T-cell (primary cell): ENCODE data around the gene DLG2. TPM values are rescaled to one million over a fixed set of nuclear protein-coding genes. Genes with fewer than 3 reads are reported as not detected.
"Not testable (repeated sequence)": the region's sequence is repeated elsewhere in the genome, so short reads cannot be mapped to it uniquely, and the experiment has no call there.

Experiments used
- ATAC-seq, 4 experiments: fragments of 200-7000 bp in 3 of 4; fragments of 150-1000 bp in 1 of 4; cut with Tn5 transposase; replicated peaks in 1 of 4; 1 replicate in 3 of 4; 2 replicates in 1 of 4; pipeline ENCODE4 v1.10.0; 2021; ENCODE audit warnings: moderate library complexity in 3 of 4, mild to moderate bottlenecking in 2 of 4, moderate number of reproducible peaks in 1 of 4
- CTCF ChIA-PET, 2 donors: fragments of 300-600 bp; sonication (Branson Sonifier 250); formaldehyde crosslinking; loops; one replicate each; lab custom pipeline; 2022; ENCODE audit warnings: antibody characterized with exemption in 2 of 2; lab: Charles Lee
- POLR2A ChIA-PET, 2 donors: fragments of 300-600 bp; sonication (Branson Sonifier 250); formaldehyde crosslinking; loops; one replicate each; lab custom pipeline; 2022; ENCODE audit warnings: antibody characterized with exemption in 2 of 2; lab: Charles Lee
- DNase-seq, 35 experiments: peaks; one replicate each; pipeline versions ENCODE4 v3.0.0 to v3.0.0-alpha.2; 2013 to 2023
- H3K27ac ChIP-seq: one replicate; pipeline ENCODE4 v1.5.1; 2013; ENCODE audit warnings: low read length
- H3K27me3 ChIP-seq, 2 experiments: replicated peaks in 1 of 2; 1 replicate in 1 of 2; 2 replicates in 1 of 2; pipeline versions ENCODE4 v1.6.1 to v1.7.0; 2013; ENCODE audit warnings: low read length in 1 of 2, mixed read lengths in 1 of 2; ENCODE audit not compliant: control insufficient read depth in 2 of 2, insufficient read depth in 2 of 2; ENCODE audit errors: extremely low read depth in 1 of 2
- H3K36me3 ChIP-seq, 2 donors: 1 replicate in 1 of 2; 2 replicates in 1 of 2; pipeline versions ENCODE4 v1.6.1 to v1.7.0; 2013; ENCODE audit warnings: low read length in 1 of 2; ENCODE audit not compliant: control insufficient read depth in 2 of 2, insufficient read depth in 1 of 2; ENCODE audit errors: extremely low read depth in 1 of 2
- H3K4me1 ChIP-seq, 2 experiments: 1 replicate in 1 of 2; 2 replicates in 1 of 2; pipeline versions ENCODE4 v1.6.1 to v1.7.0; 2013; ENCODE audit warnings: low read length in 2 of 2, mixed read lengths in 1 of 2; ENCODE audit not compliant: insufficient read depth in 2 of 2, control insufficient read depth in 1 of 2; ENCODE audit errors: extremely low read depth in 1 of 2
- H3K4me3 ChIP-seq, 2 donors: 1 replicate in 1 of 2; 2 replicates in 1 of 2; pipeline versions ENCODE4 v1.5.1 to v1.7.0; 2013; ENCODE audit warnings: mild to moderate bottlenecking in 2 of 2, low read length in 1 of 2, moderate library complexity in 1 of 2; ENCODE audit not compliant: control insufficient read depth in 1 of 2; ENCODE audit errors: extremely low read depth in 1 of 2
- H3K9me3 ChIP-seq: 2 replicates; pipeline ENCODE4 v1.7.0; 2013
- H3K27ac Mint-ChIP-seq, 2 donors: one replicate each; pipeline ENCODE4 v1.8.0; 2020 to 2021; ENCODE audit warnings: mild to moderate bottlenecking in 2 of 2, mixed read lengths in 2 of 2
- H3K27me3 Mint-ChIP-seq, 2 donors: one replicate each; pipeline ENCODE4 v1.8.0; 2021 to 2022; ENCODE audit warnings: mixed read lengths in 2 of 2
- H3K36me3 Mint-ChIP-seq: one replicate; pipeline ENCODE4 v1.8.0; 2021; ENCODE audit warnings: mixed read lengths
- H3K4me1 Mint-ChIP-seq, 3 donors: one replicate each; pipeline ENCODE4 v1.8.0; 2020 to 2022; ENCODE audit warnings: mixed read lengths in 3 of 3, mild to moderate bottlenecking in 1 of 3
- H3K4me3 Mint-ChIP-seq, 3 donors: one replicate each; pipeline ENCODE4 v1.8.0; 2020 to 2022; ENCODE audit warnings: mild to moderate bottlenecking in 3 of 3, mixed read lengths in 3 of 3, moderate library complexity in 3 of 3
- H3K9me3 Mint-ChIP-seq, 3 donors: one replicate each; pipeline ENCODE4 v1.8.0; 2020 to 2022; ENCODE audit warnings: mixed read lengths in 3 of 3
- WGBS: methylation state at CpG from one replicate; pipeline ENCODE4 v1.1.5; 2013; ENCODE audit warnings: missing lambda C conversion rate; ENCODE audit not compliant: insufficient coverage; 5-methylcytosine and 5-hydroxymethylcytosine counted together
- total RNA-seq, 35 experiments: library from RNA in 6 of 35; stranded (reverse) in 6 of 35; fragments of 120-200 nt in 1 of 35; gene quantifications; one replicate each; pipeline versions ENCODE4 v1.2.1 to v1.2.4 and lab custom pipeline; 2013 to 2026

DLG2 gene
- total RNA-seq, 5 donors from 2014 or later (not counting 1 experiment from before 2014, with no cell fraction given) = 2.3 to 4.1 (median 2.9) TPM

DNA sequence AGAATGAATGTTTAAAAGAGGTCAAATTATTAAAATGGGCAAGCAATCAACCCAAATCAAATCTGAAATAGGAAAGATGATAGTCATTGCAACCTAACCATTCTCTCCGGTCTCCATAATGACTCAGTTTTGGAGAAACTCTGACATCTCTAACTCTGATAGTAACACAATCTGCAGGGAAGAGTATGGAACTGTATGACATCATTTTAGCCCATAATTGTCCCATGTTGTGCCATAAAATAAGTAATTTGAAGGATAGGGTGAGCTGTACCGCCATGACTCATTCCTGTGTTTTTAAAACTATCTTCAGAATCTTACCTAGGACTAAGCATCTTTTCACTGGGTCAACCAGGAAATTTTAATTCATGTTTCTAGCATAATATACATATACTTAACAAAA, 350.8 kb downstream of the DLG2 start:
- no peaks in the 10 kb centered on the region for H3K36me3 ChIP-seq
- no peaks in the 10 kb centered on the region for H3K4me1 Mint-ChIP-seq
- no peaks in the 10 kb centered on the region for H3K27me3 ChIP-seq
- no peaks in the 10 kb centered on the region for H3K27me3 Mint-ChIP-seq
- no peak for DNase-seq
- H3K4me3 ChIP-seq = no peak overlapping the region
- no peak overlapping the region for H3K27ac Mint-ChIP-seq
- WGBS = no CpG with 5 or more reads among the region's 2 CpGs
- H3K36me3 Mint-ChIP-seq = no peaks in the 10 kb centered on the region
- peaks cover 6 to 17% (median 10%) of the 10 kb centered on the region in 3 donors for H3K9me3 Mint-ChIP-seq
- no peaks in the 10 kb centered on the region for H3K9me3 ChIP-seq
- ChIA-PET POLR2A (no interaction called here), CTCF (no interaction called here)
- no peak overlapping the region for H3K27ac ChIP-seq
- no peak overlapping the region for H3K4me3 Mint-ChIP-seq
- ATAC-seq = no peak
- H3K4me1 ChIP-seq = no peaks in the 10 kb centered on the region

DNA sequence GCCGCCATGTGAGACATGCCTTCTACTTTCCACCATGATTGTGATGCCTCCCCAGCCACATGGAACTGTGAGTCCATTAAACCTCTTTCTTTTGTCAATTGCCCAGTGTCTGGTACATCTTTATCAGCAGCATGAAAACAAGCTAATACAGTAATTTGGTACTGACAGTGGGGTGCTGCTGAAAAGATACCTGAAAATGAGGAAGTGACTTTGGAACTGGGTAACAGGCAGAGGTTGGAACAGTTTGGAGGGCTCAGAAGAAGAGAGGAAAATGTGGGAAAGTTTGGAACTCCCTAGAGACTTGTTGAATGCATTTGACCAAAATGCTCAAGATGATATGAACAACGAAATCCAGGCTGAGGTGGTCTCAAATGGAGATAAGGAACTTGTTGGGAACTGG, 356.8 kb downstream of the DLG2 start:
- H3K27me3 Mint-ChIP-seq, DNase-seq, H3K4me1 Mint-ChIP-seq, H3K27ac ChIP-seq, CTCF ChIA-PET, H3K9me3 ChIP-seq, ATAC-seq, H3K4me3 Mint-ChIP-seq, H3K27me3 ChIP-seq, POLR2A ChIA-PET, H3K27ac Mint-ChIP-seq, H3K4me3 ChIP-seq, H3K4me1 ChIP-seq, H3K36me3 ChIP-seq, H3K36me3 Mint-ChIP-seq: not testable (repeated sequence)
- WGBS = 30% methylated on average over 1 of the region's 2 CpGs
- H3K9me3 Mint-ChIP-seq = peaks cover 16 to 21% (median 17%) of the 10 kb centered on the region in 3 donors

DNA sequence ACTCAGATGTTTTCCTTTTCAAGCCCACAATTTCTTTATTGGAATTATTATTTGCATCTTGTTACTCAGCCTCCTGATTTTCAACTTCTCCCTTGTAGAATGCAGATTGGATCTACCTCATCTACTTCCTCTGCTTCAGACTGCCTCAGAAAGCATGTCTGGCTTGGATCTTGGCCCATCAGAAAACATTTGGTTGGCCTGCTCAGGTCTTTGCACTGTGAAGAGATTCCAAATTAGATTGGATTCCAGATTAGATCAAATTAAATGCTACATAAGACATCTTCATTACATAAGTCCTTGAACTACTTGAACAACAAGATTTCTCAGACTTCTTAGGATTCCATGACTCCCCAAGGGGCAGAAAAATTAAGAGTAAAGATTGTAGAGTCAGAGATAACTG, 358.0 kb downstream of the DLG2 start:
- ATAC-seq = no peak
- no peaks in the 10 kb centered on the region for H3K36me3 Mint-ChIP-seq
- Histone ChIP-seq H3K4me1 (no peaks in the 10 kb centered on the region), H3K9me3 (no peaks in the 10 kb centered on the region), H3K27ac (no peak overlapping the region), H3K27me3 (no peaks in the 10 kb centered on the region), H3K4me3 (no peak overlapping the region), H3K36me3 (no peaks in the 10 kb centered on the region)
- no peaks in the 10 kb centered on the region for H3K4me1 Mint-ChIP-seq
- CTCF ChIA-PET = no interaction called here
- no peak overlapping the region for H3K4me3 Mint-ChIP-seq
- H3K9me3 Mint-ChIP-seq = peaks cover 15 to 20% (median 15%) of the 10 kb centered on the region in 3 donors
- DNase-seq = no peak
- POLR2A ChIA-PET = no interaction called here
- H3K27ac Mint-ChIP-seq = no peak overlapping the region
- H3K27me3 Mint-ChIP-seq = no peaks in the 10 kb centered on the region

DNA sequence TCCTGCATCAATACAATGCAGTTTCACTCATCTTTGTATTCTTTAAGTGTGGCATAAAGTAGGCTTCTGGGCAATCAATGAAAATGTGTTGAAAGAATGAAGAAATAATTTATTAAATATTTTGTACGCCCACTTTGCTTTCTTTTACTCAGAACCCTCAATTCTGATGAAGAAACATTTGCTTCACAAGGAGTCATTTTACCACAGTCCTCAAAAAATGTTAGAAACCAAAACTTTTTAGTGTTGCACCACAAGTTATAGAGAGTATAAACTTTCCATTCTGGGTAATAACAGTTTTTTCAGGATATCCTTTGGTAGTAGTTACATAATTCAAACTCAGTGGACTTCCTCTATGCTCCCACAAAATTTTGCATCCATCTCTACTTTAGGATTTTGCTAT, 360.5 kb downstream of the DLG2 start:
- ChIA-PET POLR2A (no interaction called here), CTCF (no interaction called here)
- no peaks in the 10 kb centered on the region for H3K36me3 Mint-ChIP-seq
- no peaks in the 10 kb centered on the region for H3K4me1 ChIP-seq
- WGBS = no CpG with 5 or more reads among the region's 1 CpG
- no peak overlapping the region for H3K4me3 Mint-ChIP-seq
- ATAC-seq (no peak), DNase-seq (no peak)
- H3K36me3 ChIP-seq = no peaks in the 10 kb centered on the region
- peaks cover 4 to 16% (median 13%) of the 10 kb centered on the region in 3 donors for H3K9me3 Mint-ChIP-seq
- H3K4me3 ChIP-seq = no peak overlapping the region
- no peak overlapping the region for H3K27ac ChIP-seq
- H3K4me1 Mint-ChIP-seq = no peaks in the 10 kb centered on the region
- no peaks in the 10 kb centered on the region for H3K27me3 Mint-ChIP-seq
- no peaks in the 10 kb centered on the region for H3K27me3 ChIP-seq
- no peaks in the 10 kb centered on the region for H3K9me3 ChIP-seq
- H3K27ac Mint-ChIP-seq = no peak overlapping the region

DNA sequence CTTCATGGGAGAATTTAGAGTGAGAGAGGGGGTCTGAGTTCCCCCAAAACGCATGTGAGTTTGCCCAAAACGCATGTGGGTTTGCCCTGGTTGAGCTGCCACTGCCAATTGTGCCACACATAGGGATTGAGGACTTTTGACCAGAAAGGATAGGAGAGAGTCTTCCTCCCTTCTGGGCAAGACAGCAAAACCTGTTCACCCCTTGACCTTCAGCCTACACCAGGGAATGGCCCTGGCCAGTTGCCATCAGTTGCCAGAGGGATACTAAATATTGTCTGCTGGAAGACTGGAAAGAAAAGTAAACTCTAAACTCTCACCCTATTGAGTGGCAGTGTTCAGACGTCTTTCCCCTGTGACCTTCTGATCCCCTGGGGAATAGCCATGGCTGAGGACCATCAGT, 363.8 kb downstream of the DLG2 start:
- Histone ChIP-seq H3K27ac (no peak overlapping the region), H3K36me3 (no peaks in the 10 kb centered on the region), H3K4me1 (no peaks in the 10 kb centered on the region), H3K27me3 (no peaks in the 10 kb centered on the region), H3K9me3 (no peaks in the 10 kb centered on the region), H3K4me3 (no peak overlapping the region)
- POLR2A ChIA-PET = no interaction called here
- ATAC-seq (no peak), DNase-seq (no peak)
- no peak overlapping the region for H3K4me3 Mint-ChIP-seq
- H3K4me1 Mint-ChIP-seq = no peaks in the 10 kb centered on the region
- no peak overlapping the region for H3K27ac Mint-ChIP-seq
- 33% methylated on average over 1 of the region's 3 CpGs for WGBS
- H3K36me3 Mint-ChIP-seq = no peaks in the 10 kb centered on the region
- H3K27me3 Mint-ChIP-seq = no peaks in the 10 kb centered on the region
- CTCF ChIA-PET = no interaction called here
- H3K9me3 Mint-ChIP-seq = peaks cover 0 to 23% (median 23%) of the 10 kb centered on the region in 3 donors

DNA sequence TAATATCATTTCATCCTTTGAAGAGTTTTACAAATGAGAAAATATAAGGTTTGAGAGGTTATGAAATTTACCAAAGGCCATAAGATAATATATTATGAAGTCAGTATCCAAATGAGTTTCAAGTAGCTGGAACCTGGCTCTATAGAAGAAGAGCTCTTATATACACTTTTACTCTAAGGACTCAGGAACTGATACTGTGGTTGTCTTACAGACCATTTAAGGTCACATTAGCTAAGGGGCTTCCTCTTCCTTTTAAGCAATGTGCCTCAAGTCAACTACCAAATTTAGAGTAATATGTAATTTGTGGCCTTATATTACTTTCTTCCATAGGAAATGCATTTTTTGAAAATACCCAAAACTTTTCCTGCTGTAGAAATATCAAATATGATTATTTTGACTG, 369.3 kb downstream of the DLG2 start:
- Histone ChIP-seq H3K27me3 (no peaks in the 10 kb centered on the region), H3K27ac (no peak overlapping the region), H3K4me1 (no peaks in the 10 kb centered on the region), H3K9me3 (no peaks in the 10 kb centered on the region), H3K4me3 (no peak overlapping the region), H3K36me3 (no peaks in the 10 kb centered on the region)
- DNase-seq (no peak), ATAC-seq (no peak)
- no peaks in the 10 kb centered on the region for H3K36me3 Mint-ChIP-seq
- no peaks in the 10 kb centered on the region for H3K4me1 Mint-ChIP-seq
- H3K9me3 Mint-ChIP-seq = peaks cover 15 to 21% (median 16%) of the 10 kb centered on the region in 3 donors
- no peak overlapping the region for H3K27ac Mint-ChIP-seq
- no peak overlapping the region for H3K4me3 Mint-ChIP-seq
- no peaks in the 10 kb centered on the region for H3K27me3 Mint-ChIP-seq
- ChIA-PET POLR2A (no interaction called here), CTCF (no interaction called here)

DNA sequence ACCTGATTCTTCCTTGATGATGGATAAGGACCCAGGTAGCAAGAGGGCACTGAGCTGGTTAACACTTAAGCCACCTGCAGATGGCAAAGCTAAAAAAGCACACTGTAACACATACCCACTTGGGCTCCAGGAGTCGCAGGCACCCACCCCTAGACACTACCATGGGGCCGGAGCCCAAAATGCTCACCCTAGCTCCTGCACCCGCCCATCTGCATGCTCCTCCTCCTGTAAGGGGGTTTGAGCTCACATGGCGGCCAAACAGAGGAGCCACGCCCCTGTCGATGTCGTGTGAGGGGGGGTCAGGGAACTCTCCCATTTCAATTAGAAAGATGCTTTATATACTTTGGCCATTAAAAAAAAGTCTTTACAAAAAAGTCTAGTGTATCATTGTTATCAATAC, 370.7 kb downstream of the DLG2 start:
- ChIA-PET CTCF (no interaction called here), POLR2A (interaction anchor here in 1 of 2 donors (0.6 kb wide), 1 partner anchor 10 kb away, joined by 3 read pairs; no protein-coding TSS in a partner anchor)
- H3K27me3 Mint-ChIP-seq = no peaks in the 10 kb centered on the region
- no peaks in the 10 kb centered on the region for H3K9me3 ChIP-seq
- no peaks in the 10 kb centered on the region for H3K4me1 Mint-ChIP-seq
- DNase-seq = no peak
- H3K4me3 Mint-ChIP-seq = no peak overlapping the region
- H3K4me1 ChIP-seq = no peaks in the 10 kb centered on the region
- WGBS = 80% methylated on average over 1 of the region's 7 CpGs
- H3K4me3 ChIP-seq = no peak overlapping the region
- H3K36me3 ChIP-seq = no peaks in the 10 kb centered on the region
- no peak for ATAC-seq
- H3K27me3 ChIP-seq = no peaks in the 10 kb centered on the region
- no peak overlapping the region for H3K27ac ChIP-seq
- H3K36me3 Mint-ChIP-seq = no peaks in the 10 kb centered on the region
- H3K27ac Mint-ChIP-seq = no peak overlapping the region
- peaks cover 12 to 17% (median 15%) of the 10 kb centered on the region in 3 donors for H3K9me3 Mint-ChIP-seq
